Neural crest cell (in vitro differentiated cells): ENCODE results near the gene SLC6A19. TPM values are rescaled to one million over a fixed set of nuclear protein-coding genes. Genes with fewer than 3 reads are reported as not detected.

Experiments
- DNase-seq: peaks from one replicate; pipeline ENCODE4 v3.0.0; 2021; ENCODE audit warnings: low read depth, mixed read lengths, low spot score
- H3K27ac Mint-ChIP-seq: one replicate; pipeline ENCODE4 v1.8.0; 2021; ENCODE audit warnings: mild to moderate bottlenecking, mixed read lengths; ENCODE audit not compliant: unreplicated experiment
- H3K27me3 Mint-ChIP-seq: 2 replicates; pipeline ENCODE4 v1.8.0; 2021; ENCODE audit warnings: low read depth, mild to moderate bottlenecking, mixed read lengths
- H3K36me3 Mint-ChIP-seq: 2 replicates; pipeline ENCODE4 v1.8.0; 2021; ENCODE audit warnings: low read depth, mild to moderate bottlenecking, mixed read lengths
- H3K4me1 Mint-ChIP-seq: 2 replicates; pipeline ENCODE4 v1.8.0; 2021; ENCODE audit warnings: mixed read lengths
- H3K4me3 Mint-ChIP-seq: one replicate; pipeline ENCODE4 v1.8.0; 2021; ENCODE audit warnings: mild to moderate bottlenecking, mixed read lengths
- H3K9me3 Mint-ChIP-seq: 2 replicates; pipeline ENCODE4 v1.8.0; 2021; ENCODE audit warnings: mixed read lengths
- total RNA-seq: library from RNA; stranded (reverse); gene quantifications from 2 replicates; pipeline ENCODE4 v1.2.1, GENCODE V29; 2021
- TF ChIP-seq, protein P1 (sequence below): fragments of 200-600 bp; sonication (generic); conservative IDR thresholded peaks from 2 replicates; pipeline ENCODE4 v1.5.0; 2021; ENCODE audit warnings: antibody characterized with exemption, mild to moderate bottlenecking

The SLC6A19 gene
- total RNA-seq, 1 donor from 2014 or later, result not detected

DNA sequence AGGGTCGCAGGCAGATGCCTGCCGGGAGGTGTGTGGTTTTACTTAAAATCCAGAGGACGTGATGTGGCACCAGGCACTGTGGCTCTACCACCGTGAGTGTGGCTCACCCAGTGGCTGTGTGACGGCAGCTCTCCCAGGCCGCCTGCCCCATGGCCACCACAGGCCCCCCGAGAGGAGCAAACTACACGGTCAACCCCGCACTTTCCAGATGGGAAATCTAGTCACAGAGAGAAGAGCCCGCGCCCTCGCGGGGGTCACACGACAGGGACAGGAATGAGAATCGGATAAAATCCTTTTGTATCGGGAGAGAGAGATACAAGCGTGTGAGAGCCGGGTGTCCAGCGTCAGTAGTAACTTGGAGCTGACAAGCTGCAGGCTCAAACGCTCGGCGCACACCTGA, 69.0 kb downstream of the SLC6A19 start:
- no peak for DNase-seq
- Mint-ChIP-seq H3K4me3 (no peak overlapping the region), H3K27ac (no peak overlapping the region), H3K27me3 (no peaks in the 10 kb centered on the region), H3K36me3 (no peaks in the 10 kb centered on the region), H3K9me3 (no peaks in the 10 kb centered on the region), H3K4me1 (no peaks in the 10 kb centered on the region)
- TF ChIP-seq, protein P1, sequence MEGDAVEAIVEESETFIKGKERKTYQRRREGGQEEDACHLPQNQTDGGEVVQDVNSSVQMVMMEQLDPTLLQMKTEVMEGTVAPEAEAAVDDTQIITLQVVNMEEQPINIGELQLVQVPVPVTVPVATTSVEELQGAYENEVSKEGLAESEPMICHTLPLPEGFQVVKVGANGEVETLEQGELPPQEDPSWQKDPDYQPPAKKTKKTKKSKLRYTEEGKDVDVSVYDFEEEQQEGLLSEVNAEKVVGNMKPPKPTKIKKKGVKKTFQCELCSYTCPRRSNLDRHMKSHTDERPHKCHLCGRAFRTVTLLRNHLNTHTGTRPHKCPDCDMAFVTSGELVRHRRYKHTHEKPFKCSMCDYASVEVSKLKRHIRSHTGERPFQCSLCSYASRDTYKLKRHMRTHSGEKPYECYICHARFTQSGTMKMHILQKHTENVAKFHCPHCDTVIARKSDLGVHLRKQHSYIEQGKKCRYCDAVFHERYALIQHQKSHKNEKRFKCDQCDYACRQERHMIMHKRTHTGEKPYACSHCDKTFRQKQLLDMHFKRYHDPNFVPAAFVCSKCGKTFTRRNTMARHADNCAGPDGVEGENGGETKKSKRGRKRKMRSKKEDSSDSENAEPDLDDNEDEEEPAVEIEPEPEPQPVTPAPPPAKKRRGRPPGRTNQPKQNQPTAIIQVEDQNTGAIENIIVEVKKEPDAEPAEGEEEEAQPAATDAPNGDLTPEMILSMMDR, result no peak

DNA sequence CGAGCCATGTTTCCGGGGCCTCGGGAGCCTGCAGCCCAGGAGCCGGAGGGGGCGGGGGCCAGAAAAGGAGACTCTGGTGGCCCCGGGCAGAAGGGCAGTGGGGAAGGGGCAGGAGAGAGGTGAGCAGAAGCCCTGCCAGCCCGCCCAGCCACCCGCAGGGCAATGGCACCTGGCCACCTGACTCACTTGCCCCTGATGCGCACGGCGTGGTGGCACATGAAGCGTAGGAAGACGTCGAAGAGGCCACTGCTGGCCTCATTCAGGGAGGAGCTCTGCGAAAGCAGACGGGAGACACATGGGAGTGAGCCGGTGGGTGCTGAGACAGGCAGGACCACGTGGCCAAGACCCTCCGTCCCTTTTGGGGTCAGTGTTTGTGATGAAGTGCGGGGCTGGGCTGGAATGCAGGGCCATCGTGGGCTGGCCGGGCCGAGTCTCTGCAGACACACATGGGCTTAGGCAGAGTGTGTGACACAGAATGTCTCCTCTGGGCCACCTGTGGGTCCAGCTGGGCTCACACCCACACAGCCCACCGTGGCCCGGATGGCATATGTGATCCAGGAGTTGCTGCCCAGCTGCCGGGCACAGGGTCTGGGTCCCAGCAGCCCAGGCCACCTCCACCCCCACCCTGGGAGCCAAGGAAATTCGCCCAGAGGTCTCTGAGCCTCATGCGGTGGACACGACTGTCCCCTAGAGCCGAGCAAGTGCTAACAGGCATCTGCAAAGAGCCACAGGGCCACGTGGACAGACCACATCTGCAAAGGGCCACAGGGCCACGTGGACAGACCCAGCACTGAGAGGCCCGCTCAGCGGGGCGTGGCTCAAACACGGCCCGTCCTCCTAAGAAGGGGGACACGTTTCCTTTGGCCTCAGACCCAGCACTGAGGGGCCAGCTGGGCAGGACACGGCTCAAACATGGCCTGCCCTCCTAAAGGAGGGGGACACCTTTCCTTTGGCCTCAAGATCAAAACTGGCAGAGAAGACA, 69.8 kb downstream of the SLC6A19 start:
- TF ChIP-seq, protein P1, result no peak
- no peak for DNase-seq
- H3K27ac Mint-ChIP-seq, result no peak overlapping the region
- no peak overlapping the region for H3K4me3 Mint-ChIP-seq
- no peaks in the 10 kb centered on the region for H3K9me3 Mint-ChIP-seq
- no peaks in the 10 kb centered on the region for H3K27me3 Mint-ChIP-seq
- H3K4me1 Mint-ChIP-seq, result no peaks in the 10 kb centered on the region
- no peaks in the 10 kb centered on the region for H3K36me3 Mint-ChIP-seq

DNA sequence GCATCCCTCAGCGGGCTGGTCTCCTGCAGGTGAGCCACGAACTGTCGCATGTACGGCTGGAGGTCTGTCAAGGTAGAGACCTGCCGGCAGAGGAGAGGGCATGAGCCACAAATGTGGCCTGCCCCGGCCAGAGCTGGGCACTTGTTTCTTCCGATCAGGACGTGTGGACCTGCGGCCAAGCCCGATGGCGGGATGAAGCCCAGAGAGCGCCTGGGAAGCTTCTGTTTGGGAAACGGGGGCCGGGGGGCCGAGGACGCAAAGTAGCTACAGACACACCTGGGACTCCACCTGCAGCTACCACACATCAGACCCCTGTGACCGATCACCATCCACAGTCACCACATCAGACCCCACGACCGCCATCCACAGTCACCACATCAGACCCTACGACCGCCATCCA, 70.8 kb downstream of the SLC6A19 start:
- H3K27ac Mint-ChIP-seq, result no peak overlapping the region
- DNase-seq, result no peak
- no peaks in the 10 kb centered on the region for H3K4me1 Mint-ChIP-seq
- TF ChIP-seq, protein P1, result no peak
- H3K4me3 Mint-ChIP-seq, result no peak overlapping the region
- H3K36me3 Mint-ChIP-seq, result no peaks in the 10 kb centered on the region
- no peaks in the 10 kb centered on the region for H3K27me3 Mint-ChIP-seq
- no peaks in the 10 kb centered on the region for H3K9me3 Mint-ChIP-seq

DNA sequence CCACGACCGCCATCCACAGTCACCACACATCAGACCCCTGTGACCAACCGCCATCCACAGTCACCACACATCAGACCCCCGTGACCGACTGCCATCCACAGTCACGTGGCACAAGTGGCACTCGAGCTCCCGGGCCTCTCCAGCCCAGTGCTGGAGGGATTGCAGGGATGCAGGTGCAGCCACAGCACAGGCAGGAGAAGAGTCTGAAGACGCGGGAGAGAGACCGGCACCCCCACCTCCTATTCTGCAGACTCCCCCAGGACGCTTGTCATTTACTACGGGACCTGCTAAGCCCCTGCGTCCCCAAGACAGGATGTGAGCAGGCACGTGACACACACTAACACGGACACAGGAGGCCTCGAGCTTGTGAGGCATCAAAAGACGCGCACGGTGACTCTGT, 72.3 kb downstream of the SLC6A19 start:
- H3K27me3 Mint-ChIP-seq, result no peaks in the 10 kb centered on the region
- H3K36me3 Mint-ChIP-seq, result no peaks in the 10 kb centered on the region
- no peak for DNase-seq
- no peaks in the 10 kb centered on the region for H3K4me1 Mint-ChIP-seq
- H3K4me3 Mint-ChIP-seq, result no peak overlapping the region
- TF ChIP-seq, protein P1, result no peak
- H3K9me3 Mint-ChIP-seq, result no peaks in the 10 kb centered on the region
- no peak overlapping the region for H3K27ac Mint-ChIP-seq

DNA sequence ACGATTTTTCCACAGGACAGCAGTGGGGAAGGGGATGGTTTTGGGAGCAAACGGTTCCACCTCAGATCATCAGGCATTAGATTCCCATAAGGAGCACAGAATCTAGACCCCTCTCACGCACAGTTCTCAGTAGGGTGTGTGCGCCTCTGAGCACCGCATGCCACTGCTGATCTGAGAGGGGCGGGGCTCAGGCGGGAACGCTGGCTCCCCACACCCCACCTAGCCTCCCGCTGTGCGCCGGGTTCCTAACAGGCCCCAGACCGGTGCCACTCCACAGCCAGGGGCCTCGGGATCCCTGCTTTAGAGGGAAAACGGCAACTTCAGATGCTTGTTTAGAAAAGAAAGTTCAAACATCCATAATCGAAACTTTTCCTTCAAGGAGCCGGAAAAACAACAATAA, 73.1 kb downstream of the SLC6A19 start:
- no peak for DNase-seq
- no peaks in the 10 kb centered on the region for H3K9me3 Mint-ChIP-seq
- H3K4me3 Mint-ChIP-seq, result no peak overlapping the region
- H3K27me3 Mint-ChIP-seq, result no peaks in the 10 kb centered on the region
- H3K27ac Mint-ChIP-seq, result no peak overlapping the region
- no peaks in the 10 kb centered on the region for H3K4me1 Mint-ChIP-seq
- H3K36me3 Mint-ChIP-seq, result no peaks in the 10 kb centered on the region
- TF ChIP-seq, protein P1, result no peak

Other genes with a start within 250 kb of the SLC6A19 start
- gene NKD2, start 192.8 kb upstream of the SLC6A19 start, total RNA-seq, result 15.6 and 20.6 TPM in 2 replicates
- 34.7 and 40.7 TPM in 2 replicates for gene SLC12A7, start 89.5 kb upstream of the SLC6A19 start, total RNA-seq
- gene SLC6A18, start 23.8 kb downstream of the SLC6A19 start, total RNA-seq, result not detected in 2 replicates
- 2.9 and 5.6 TPM in 2 replicates for gene TERT, start 93.5 kb downstream of the SLC6A19 start, total RNA-seq
- gene CLPTM1L, start 143.5 kb downstream of the SLC6A19 start, total RNA-seq, result 95.1 and 103 TPM in 2 replicates
- 0.16 and 0.27 TPM in 2 replicates for gene SLC6A3, start 243.8 kb downstream of the SLC6A19 start, total RNA-seq